ENCODE results near the gene RNF151.

- TF ChIP-seq CTCF (IDR thresholded peaks at IDR 0.05; ENCODE audit: insufficient read depth, low read length, poor library complexity, severe bottlenecking) (no peak), EZH2phosphoT487 (conservative IDR thresholded peaks at IDR 0.05; ENCODE audit: low read length) (no peak)
These were observed 35.0 kb downstream of the RNF151 start for GRCh38 chr16:2001456-2002355.

Data from SU-DHL-6 (cell line).